Uterine smooth muscle cell (primary cell): Measurements from ENCODE around the gene EEPD1. TPM values are rescaled to one million over a fixed set of nuclear protein-coding genes. Genes with fewer than 3 reads are reported as not detected.

Source experiments
- total RNA-seq: library from RNA; depleted of rRNA; stranded (reverse); fragments of >200 nt; gene quantifications from 2 replicates; pipeline ENCODE4 v1.2.3, GENCODE V29; 2014

The EEPD1 gene
- total RNA-seq, result 8.2 and 10.1 TPM in 2 replicates

GRCh38 chr7:36152756-36153570 lies at the start of gene EEPD1:
Gene EEPD1, plus strand, starts transcription at chr7:36153254. Its CDS starts 1,071 bp downstream, at chr7:36154325.

Other genes with a start within 250 kb of the EEPD1 start
- 46.6 and 194 TPM in 2 replicates for gene ANLN, start 236.6 kb downstream of the EEPD1 start, total RNA-seq